Measurements from ENCODE around the gene USP48. TPM values are rescaled to one million over a fixed set of nuclear protein-coding genes. Genes with fewer than 3 reads are reported as not detected.

The USP48 gene
- total and polyA plus RNA-seq, 2 of the 8 experiments (the other 6 are each of a cell fraction or from before 2014, with no cell fraction given): 12.8 to 83.5 TPM

- H4K5ac ChIP-seq (ENCODE audit: insufficient read length, low read depth, low read length): no peak overlapping the region
- TF ChIP-seq RAD21 (IDR thresholded peaks at IDR 0.05 in 1 of 2, conservative IDR thresholded peaks at IDR 0.05 in 1 of 2; ENCODE audit: low read depth in 2 of 2, low read length in 2 of 2): no peak
- no peak for TF ChIP-seq BCL11A (IDR thresholded peaks at IDR 0.05; ENCODE audit: low read depth in 2 of 2, low read length in 2 of 2)
- no peak for TF ChIP-seq CBX8 (IDR thresholded peaks at IDR 0.05; ENCODE audit: borderline replicate concordance, low read depth, low read length)
- TF ChIP-seq MAX (IDR thresholded peaks at IDR 0.05): no peak
- TF ChIP-seq USF2 (IDR thresholded peaks at IDR 0.05; ENCODE audit: low read length): no peak
- no peak for TF ChIP-seq HDAC6 (IDR thresholded peaks at IDR 0.05; ENCODE audit: low read depth, low read length)
- TF ChIP-seq CEBPB (IDR thresholded peaks at IDR 0.05; ENCODE audit: low read depth, low read length): no peak
- no peak for TF ChIP-seq SUZ12 (IDR thresholded peaks at IDR 0.05; ENCODE audit: low read length)
- no peak for TF ChIP-seq GTF2F1 (IDR thresholded peaks at IDR 0.05; ENCODE audit: borderline replicate concordance, low read depth, low read length)
- no peak for TF ChIP-seq KDM1A (IDR thresholded peaks at IDR 0.05; ENCODE audit: borderline replicate concordance, low read length)
- no peak for TF ChIP-seq CHD2 (IDR thresholded peaks at IDR 0.05; ENCODE audit: low read length)
- no peak for TF ChIP-seq BRCA1 (IDR thresholded peaks at IDR 0.05; ENCODE audit: low read depth, low read length)
- TF ChIP-seq CTBP2 (IDR thresholded peaks at IDR 0.05; ENCODE audit: borderline replicate concordance, insufficient read depth, insufficient read length, low read length): no peak
These were observed 24.3 kb downstream of the USP48 start for GRCh38 chr1:21758614-21759013.

More at GRCh38 chr1:21758614-21759013, 24.3 kb downstream of the USP48 start:
- FAIRE-seq (no peak), DNase-seq (ENCODE audit: low read depth in 1 of 2, low spot score in 2 of 2) (no peak)
- Histone ChIP-seq H4K91ac (replicated peaks; ENCODE audit: insufficient read length, low read length) (no peak overlapping the region), H3K4me2 (ENCODE audit: insufficient read depth in 1 of 2, low read depth in 2 of 2, low read length in 2 of 2) (no peak overlapping the region), H3K27me3 (replicated peaks in 1 of 4; ENCODE audit: control insufficient read depth in 3 of 4, extremely low read depth in 1 of 4, insufficient read depth in 3 of 4, low read length in 3 of 4) (no peaks in the 10 kb centered on the region), H2BK120ac (replicated peaks; ENCODE audit: low read depth, low read length) (no peak overlapping the region), H3K9me3 (ENCODE audit: insufficient read depth in 2 of 2, low read depth in 1 of 2, low read length in 1 of 2) (no peaks in the 10 kb centered on the region), H3K56ac (replicated peaks; ENCODE audit: insufficient read length, low read depth, low read length) (no peak overlapping the region), H3K79me2 (ENCODE audit: control insufficient read depth in 1 of 2, insufficient read depth in 2 of 2, low read length in 2 of 2) (peaks cover 3 to 60% of the 10 kb centered on the region in 2 experiments; a peak in 3 of 4 replicates), H2BK5ac (ENCODE audit: low read depth, low read length) (no peak overlapping the region), H4K20me1 (replicated peaks in 1 of 2; ENCODE audit: control insufficient read depth in 1 of 2, insufficient read depth in 2 of 2, low read length in 2 of 2) (peaks cover 0 to 9% of the 10 kb centered on the region in 2 experiments), H3K18ac (ENCODE audit: extremely low read depth, low read length) (no peak overlapping the region), H2AFZ (ENCODE audit: low read length) (no peak overlapping the region), H3K14ac (ENCODE audit: insufficient read length) (no peak overlapping the region), H2AK5ac (ENCODE audit: low read depth, low read length) (no peak overlapping the region), H3K4me3 (ENCODE audit: extremely low read depth in 1 of 4, insufficient read depth in 2 of 4, low read depth in 3 of 4, low read length in 4 of 4) (no peak overlapping the region), H3K36me3 (ENCODE audit: control insufficient read depth in 2 of 4, insufficient read depth in 4 of 4, low read length in 3 of 4) (peaks cover 7 to 29% (median 20%) of the 10 kb centered on the region in 4 experiments; a peak in 7 of 8 replicates), H3K9ac (replicated peaks in 1 of 4; ENCODE audit: extremely low read depth in 1 of 4, low read depth in 3 of 4, low read length in 3 of 4) (no peak overlapping the region), H4K8ac (ENCODE audit: extremely low read depth, insufficient read depth, low read length) (no peak overlapping the region), H3K27ac (ENCODE audit: low read depth, low read length) (no peak overlapping the region), H2BK20ac (ENCODE audit: low read length) (no peak overlapping the region), H3K79me1 (ENCODE audit: low read depth, low read length) (peaks cover 5% of the 10 kb centered on the region; the same call in 1 of the 2 replicates), H3K4me1 (replicated peaks in 1 of 4; ENCODE audit: control insufficient read depth in 3 of 4, insufficient read depth in 4 of 4, low read length in 3 of 4) (no peaks in the 10 kb centered on the region), H3K4ac (replicated peaks; ENCODE audit: insufficient read length, low read depth, low read length) (no peak overlapping the region), H3K23me2 (ENCODE audit: low read depth, low read length) (no peaks in the 10 kb centered on the region; the same call in 1 of the 2 replicates), H3K23ac (ENCODE audit: insufficient read length) (no peak overlapping the region), H2BK12ac (ENCODE audit: low read depth, low read length) (no peak overlapping the region), H2BK15ac (ENCODE audit: low read length) (no peak overlapping the region)
- ChIA-PET POLR2A (ENCODE audit: partially characterized antibody) (interaction anchor here (0.6 kb wide), 1 partner anchor 28 kb away, joined by 3 read pairs; no protein-coding TSS in a partner anchor), CTCF (ENCODE audit: partially characterized antibody) (no interaction called here)
- WGBS, 2 experiments (ENCODE audit: extremely low coverage in 1 of 2, insufficient coverage in 1 of 2, insufficient read length in 1 of 2, insufficient replicate concordance in 2 of 2, low coverage in 1 of 2, low lambda C conversion rate in 2 of 2, missing lambda C conversion rate in 1 of 2): 96% methylated on average over 8 of the region's 8 CpGs; no CpG with 5 or more reads in 1 of the 2 experiments
